Measurements from ENCODE around the gene SMIM43. TPM values are rescaled to one million over a fixed set of nuclear protein-coding genes. Genes with fewer than 3 reads are reported as not detected.
A peak's percentile ranks its signal among the peaks of the same experiment; 100 is the strongest.

SMIM43 gene
- total RNA-seq: 0.34 TPM in 1 of 3 replicates, not detected in the others
- long read RNA-seq: 0 reads

- no peaks in the 10 kb centered on the region for H3K9me3 Mint-ChIP-seq (ENCODE audit: low read depth)
These were observed at the start of gene SMIM43 for GRCh38 chr4:121764702-121765367. Gene SMIM43, minus strand, starts transcription at chr4:121765164. Its CDS starts 59 bp downstream, at chr4:121765105.

GRCh38 chr4:121814756-121815155, 49.8 kb upstream of the SMIM43 start:
- Mint-ChIP-seq H3K9me3 (ENCODE audit: low read depth) (no peaks in the 10 kb centered on the region), H3K4me1 (ENCODE audit: low read depth) (peaks cover 24% of the 10 kb centered on the region), H3K4me3 (ENCODE audit: unreplicated experiment) (no peak overlapping the region), H3K27me3 (ENCODE audit: low read depth) (no peaks in the 10 kb centered on the region), H3K36me3 (ENCODE audit: low read depth) (peaks cover 16% of the 10 kb centered on the region), H3K27ac (ENCODE audit: unreplicated experiment) (no peak overlapping the region)
- no peak for TF ChIP-seq CTCF (IDR thresholded peaks at IDR 0.05)
- no peak for DNase-seq (ENCODE audit: low spot score)

More at GRCh38 chr4:121764702-121765367, at the start of gene SMIM43:
- Mint-ChIP-seq H3K27ac (ENCODE audit: unreplicated experiment) (no peak within 1 kb of the TSS), H3K36me3 (ENCODE audit: low read depth) (no peaks in the 10 kb centered on the region), H3K4me3 (ENCODE audit: unreplicated experiment) (peak within 1 kb of the TSS; percentile 82), H3K27me3 (ENCODE audit: low read depth) (peaks cover 36% of the 10 kb centered on the region), H3K4me1 (ENCODE audit: low read depth) (peaks cover 9% of the 10 kb centered on the region)
- no peak for TF ChIP-seq CTCF (IDR thresholded peaks at IDR 0.05)
- DNase-seq (ENCODE audit: low spot score): no peak

GRCh38 chr4:121811122-121811521, 46.2 kb upstream of the SMIM43 start:
- no peaks in the 10 kb centered on the region for H3K27me3 Mint-ChIP-seq (ENCODE audit: low read depth)
- no peak for DNase-seq (ENCODE audit: low spot score)
- H3K36me3 Mint-ChIP-seq (ENCODE audit: low read depth): peaks cover 13% of the 10 kb centered on the region

GRCh38 chr4:121806411-121806810, 41.4 kb upstream of the SMIM43 start:
- H3K4me3 Mint-ChIP-seq (ENCODE audit: unreplicated experiment): no peak overlapping the region
- H3K27ac Mint-ChIP-seq (ENCODE audit: unreplicated experiment): no peak overlapping the region
- H3K36me3 Mint-ChIP-seq (ENCODE audit: low read depth): peaks cover 13% of the 10 kb centered on the region
- peaks cover 13% of the 10 kb centered on the region for H3K4me1 Mint-ChIP-seq (ENCODE audit: low read depth)
- no peaks in the 10 kb centered on the region for H3K27me3 Mint-ChIP-seq (ENCODE audit: low read depth)
- DNase-seq (ENCODE audit: low spot score): no peak
- no peak for TF ChIP-seq CTCF (IDR thresholded peaks at IDR 0.05)
- H3K9me3 Mint-ChIP-seq (ENCODE audit: low read depth): no peaks in the 10 kb centered on the region

More at GRCh38 chr4:121811122-121811521, 46.2 kb upstream of the SMIM43 start:
- Mint-ChIP-seq H3K4me3 (ENCODE audit: unreplicated experiment) (no peak overlapping the region), H3K4me1 (ENCODE audit: low read depth) (peaks cover 6% of the 10 kb centered on the region), H3K9me3 (ENCODE audit: low read depth) (no peaks in the 10 kb centered on the region), H3K27ac (ENCODE audit: unreplicated experiment) (no peak overlapping the region)
- no peak for TF ChIP-seq CTCF (IDR thresholded peaks at IDR 0.05)

- Mint-ChIP-seq H3K9me3 (ENCODE audit: low read depth) (no peaks in the 10 kb centered on the region), H3K36me3 (ENCODE audit: low read depth) (peaks cover 6% of the 10 kb centered on the region), H3K27ac (ENCODE audit: unreplicated experiment) (peak overlapping the region; percentile 98), H3K4me1 (ENCODE audit: low read depth) (peaks cover 22% of the 10 kb centered on the region), H3K4me3 (ENCODE audit: unreplicated experiment) (peak overlapping the region; percentile 89), H3K27me3 (ENCODE audit: low read depth) (no peaks in the 10 kb centered on the region)
- TF ChIP-seq CTCF (IDR thresholded peaks at IDR 0.05): no peak
- no peak for DNase-seq (ENCODE audit: low spot score)
These were observed 36.7 kb upstream of the SMIM43 start for GRCh38 chr4:121801715-121802075.

Measured in chondrocyte (in vitro differentiated cells).